ENCODE results near the gene RRP36. TPM values are rescaled to one million over a fixed set of nuclear protein-coding genes. Genes with fewer than 3 reads are reported as not detected.

Gene RRP36
- total RNA-seq, 4 donors from 2014 or later, result 32.2 to 200 (median 40.5) TPM

GRCh38 chr6:43060755-43061633 is 39.6 kb downstream of the RRP36 start:
- Histone ChIP-seq H3K36me3 (peaks cover 0 to 9% (median 4%) of the 10 kb centered on the region in 4 donors), H3K9me3 (no peaks in the 10 kb centered on the region), H3K4me3 (peak overlapping the region in 3 of 4 donors; percentile 68 to 81 (median 68)), H3K4me1 (peaks cover 17 to 33% (median 29%) of the 10 kb centered on the region in 4 donors), H3K27me3 (no peaks in the 10 kb centered on the region), H3K27ac (peak overlapping the region; percentile 89 to 95 (median 92))
- 46 to 69% methylated on average over 2 to 12 of the region's 12 CpGs for WGBS, 2 donors (ENCODE audit: low coverage in 1 of 2)
- TF ChIP-seq CTCF (IDR thresholded peaks at IDR 0.05) (no peak), POLR2AphosphoS5 (IDR thresholded peaks at IDR 0.05) (no peak), POLR2A (IDR thresholded peaks at IDR 0.05) (no peak), EP300 (IDR thresholded peaks at IDR 0.05; ENCODE audit: low read depth) (no peak)
- no peak for DNase-seq
- in situ Hi-C loops (cut with MboI; ENCODE audit: low pct_ligation_motif_present in 1 of 4, low pct_unique_long_range_greater_than_20kb in 1 of 4, low sequenced_read_pairs in 3 of 4) (no loop called here), intact Hi-C loops (cut with DNase I; ENCODE audit: low total_unique reads) (no loop called here)

GRCh38 chr6:43061861-43062260 is 40.4 kb downstream of the RRP36 start:
- TF ChIP-seq EP300 (IDR thresholded peaks at IDR 0.05; ENCODE audit: low read depth) (no peak), POLR2AphosphoS5 (IDR thresholded peaks at IDR 0.05) (no peak), POLR2A (IDR thresholded peaks at IDR 0.05) (no peak), CTCF (IDR thresholded peaks at IDR 0.05) (no peak)
- DNase-seq, result no peak
- Histone ChIP-seq H3K27me3 (no peaks in the 10 kb centered on the region), H3K4me3 (peak overlapping the region in 2 of 4 donors; percentile 68 to 81), H3K27ac (peak overlapping the region in 2 of 4 donors; percentile 89 to 92), H3K36me3 (peaks cover 0 to 17% (median 5%) of the 10 kb centered on the region in 4 donors), H3K4me1 (peaks cover 17 to 33% (median 29%) of the 10 kb centered on the region in 4 donors), H3K9me3 (no peaks in the 10 kb centered on the region)
- WGBS, 2 donors (ENCODE audit: low coverage in 1 of 2), result 25 to 60% methylated on average over 1 to 2 of the region's 2 CpGs
- intact Hi-C loops (cut with DNase I; ENCODE audit: low total_unique reads) (no loop called here), in situ Hi-C loops (cut with MboI; ENCODE audit: low pct_ligation_motif_present in 1 of 4, low pct_unique_long_range_greater_than_20kb in 1 of 4, low sequenced_read_pairs in 3 of 4) (no loop called here)

DNA sequence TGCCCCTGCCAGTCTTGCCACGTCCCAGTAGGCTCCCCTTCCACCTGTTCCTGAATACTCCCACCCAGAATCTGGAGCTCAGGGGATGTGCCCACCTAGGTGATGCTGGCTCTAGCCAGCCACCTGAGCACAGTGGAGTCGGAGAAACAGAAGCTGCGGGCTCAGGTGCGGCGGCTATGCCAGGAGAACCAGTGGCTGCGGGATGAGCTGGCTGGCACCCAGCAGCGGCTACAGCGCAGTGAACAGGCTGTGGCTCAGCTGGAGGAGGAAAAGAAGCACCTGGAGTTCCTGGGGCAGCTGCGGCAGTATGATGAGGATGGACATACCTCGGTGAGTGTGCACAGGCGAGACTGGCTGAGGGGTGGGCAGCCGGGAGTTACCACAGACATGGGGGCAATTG is 41.4 kb downstream of the RRP36 start:
- DNase-seq, result no peak
- Histone ChIP-seq H3K36me3 (peaks cover 0 to 19% (median 5%) of the 10 kb centered on the region in 4 donors), H3K27ac (no peak overlapping the region), H3K27me3 (no peaks in the 10 kb centered on the region), H3K4me1 (peaks cover 17 to 33% (median 28%) of the 10 kb centered on the region in 4 donors), H3K9me3 (no peaks in the 10 kb centered on the region), H3K4me3 (no peak overlapping the region)
- TF ChIP-seq POLR2AphosphoS5 (IDR thresholded peaks at IDR 0.05) (no peak), POLR2A (IDR thresholded peaks at IDR 0.05) (no peak), CTCF (IDR thresholded peaks at IDR 0.05) (no peak), EP300 (IDR thresholded peaks at IDR 0.05; ENCODE audit: low read depth) (no peak)
- in situ Hi-C loops (cut with MboI; ENCODE audit: low pct_ligation_motif_present in 1 of 4, low pct_unique_long_range_greater_than_20kb in 1 of 4, low sequenced_read_pairs in 3 of 4) (no loop called here), intact Hi-C loops (cut with DNase I; ENCODE audit: low total_unique reads) (no loop called here)
- WGBS, 2 donors (ENCODE audit: low coverage in 1 of 2), result 87 to 93% methylated on average over 7 to 8 of the region's 12 CpGs

DNA sequence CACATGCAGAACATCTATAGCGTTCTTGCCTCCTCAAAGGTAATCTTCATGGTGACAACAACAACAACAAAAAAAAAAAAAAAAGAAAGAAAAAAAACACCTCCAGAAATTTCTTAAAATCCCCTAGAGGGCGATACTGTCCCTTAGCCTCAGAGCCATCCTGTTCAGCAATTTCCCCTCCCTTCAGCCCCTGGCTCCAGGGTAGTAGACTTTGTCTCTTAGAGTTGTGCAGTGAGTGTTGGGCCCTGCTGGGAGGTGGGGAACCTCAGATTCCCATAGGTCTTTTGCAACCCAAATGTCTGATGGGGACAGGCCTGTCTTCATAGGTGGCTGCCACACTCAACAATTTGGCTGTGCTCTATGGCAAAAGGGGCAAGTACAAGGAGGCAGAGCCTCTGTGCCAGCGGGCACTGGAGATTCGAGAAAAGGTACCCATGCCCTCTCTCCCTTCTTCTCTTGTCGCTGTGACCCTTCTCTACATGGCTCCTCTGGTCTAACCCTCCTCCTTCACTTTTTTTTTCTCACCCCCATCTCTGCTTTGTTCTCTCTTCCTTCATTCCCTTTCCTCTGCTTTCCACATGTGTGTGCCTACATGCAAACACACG is 48.7 kb downstream of the RRP36 start:
- intact Hi-C loops (cut with DNase I; ENCODE audit: low total_unique reads) (loop anchor here (5.0 kb wide), 1 partner anchor 1222 kb away; no protein-coding TSS in a partner anchor), in situ Hi-C loops (cut with MboI; ENCODE audit: low pct_ligation_motif_present in 1 of 4, low pct_unique_long_range_greater_than_20kb in 1 of 4, low sequenced_read_pairs in 3 of 4) (no loop called here)
- WGBS, 2 donors (ENCODE audit: low coverage in 1 of 2), result 59% methylated on average over 6 of the region's 6 CpGs; no CpG with 5 or more reads in 1 of the 2 donors
- Histone ChIP-seq H3K27ac (no peak overlapping the region), H3K9me3 (no peaks in the 10 kb centered on the region), H3K27me3 (no peaks in the 10 kb centered on the region), H3K4me1 (no peaks in the 10 kb centered on the region), H3K4me3 (no peak overlapping the region), H3K36me3 (peaks cover 0 to 37% (median 7%) of the 10 kb centered on the region in 4 donors)
- DNase-seq, result no peak
- peak; percentile 34 to 46 (median 37) for TF ChIP-seq CTCF (IDR thresholded peaks at IDR 0.05)
- TF ChIP-seq EP300 (IDR thresholded peaks at IDR 0.05; ENCODE audit: low read depth), result no peak

Data from transverse colon (tissue), 4 donors.